D341Med (cell line): ENCODE measurements around the gene SPEM1.
A peak's percentile ranks its signal among the peaks of the same experiment; 100 is the strongest.

Experiments used
- DNase-seq: peaks from one replicate; pipeline ENCODE4 v3.0.0; 2012; ENCODE audit warnings: low spot score

Gene SPEM1

DNA sequence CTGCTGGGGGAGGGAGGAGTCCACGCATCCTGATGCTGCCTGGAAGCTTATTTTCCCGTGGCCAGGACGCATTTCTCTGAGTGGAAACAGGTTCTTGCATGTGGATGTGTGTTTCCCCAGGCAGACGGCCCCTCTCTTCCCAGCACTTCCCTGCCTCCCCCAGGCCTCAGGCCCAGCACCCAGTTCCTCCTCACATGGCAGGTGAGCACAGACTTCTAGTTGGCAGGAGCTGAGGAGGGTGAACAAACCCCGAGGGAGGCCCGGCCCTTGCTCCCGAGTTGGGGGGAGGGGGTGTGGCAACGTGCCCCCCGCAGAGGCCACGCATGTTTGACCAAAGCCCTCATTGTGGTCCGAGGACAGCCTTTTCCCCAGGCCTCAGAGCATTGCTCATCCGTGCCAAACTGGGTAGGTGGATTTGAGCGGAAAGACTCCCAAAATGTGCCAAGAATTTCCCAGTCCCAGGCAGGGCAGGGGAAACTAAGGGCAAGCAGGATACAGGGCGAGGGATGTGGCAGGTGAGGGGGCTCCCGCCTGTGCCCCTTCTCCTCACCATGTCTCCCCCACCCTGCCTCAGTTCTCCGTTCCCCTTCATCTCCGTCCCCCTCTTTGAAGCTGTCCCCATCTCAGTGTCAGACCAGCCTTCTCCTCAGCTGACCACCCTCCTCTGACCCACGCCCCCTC is 1.5 kb upstream of the SPEM1 start:
- DNase-seq = no peak

DNA sequence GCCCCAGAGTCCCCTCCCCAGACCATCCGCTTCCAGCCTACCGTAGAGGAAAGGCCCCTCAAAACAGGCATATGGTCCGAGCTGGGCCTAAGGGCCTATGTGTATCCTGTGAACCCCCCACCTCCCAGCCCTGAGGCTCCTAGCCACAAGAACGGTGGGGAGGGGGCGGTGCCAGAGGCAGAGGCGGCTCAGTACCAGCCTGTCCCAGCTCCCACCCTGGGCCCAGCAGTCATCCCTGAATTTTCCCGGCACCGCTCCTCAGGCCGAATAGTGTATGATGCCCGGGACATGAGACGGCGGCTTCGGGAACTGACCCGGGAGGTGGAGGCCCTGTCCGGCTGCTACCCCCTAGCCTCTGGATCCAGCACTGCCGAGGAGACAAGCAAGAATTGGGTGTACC is 1.1 kb downstream of the SPEM1 start:
- DNase-seq = no peak

DNA sequence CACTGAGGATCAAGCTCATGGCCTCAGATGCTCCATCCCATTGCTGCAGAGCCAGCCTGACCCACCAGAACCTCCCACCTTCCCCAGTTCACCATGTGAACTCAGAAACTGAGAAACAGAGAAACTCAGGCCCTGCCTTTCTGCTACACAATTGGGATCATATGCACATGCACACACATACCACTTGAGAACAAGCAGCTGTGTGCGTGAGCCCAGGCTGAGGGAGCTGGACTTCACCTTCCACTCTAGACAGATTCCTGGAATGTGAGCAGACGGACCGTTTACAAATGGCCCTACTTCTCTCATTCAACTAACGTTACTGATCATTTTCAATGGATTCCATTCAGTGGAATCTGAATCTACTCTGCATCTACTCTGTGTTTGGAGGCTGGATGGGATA is 3.6 kb downstream of the SPEM1 start:
- no peak for DNase-seq

DNA sequence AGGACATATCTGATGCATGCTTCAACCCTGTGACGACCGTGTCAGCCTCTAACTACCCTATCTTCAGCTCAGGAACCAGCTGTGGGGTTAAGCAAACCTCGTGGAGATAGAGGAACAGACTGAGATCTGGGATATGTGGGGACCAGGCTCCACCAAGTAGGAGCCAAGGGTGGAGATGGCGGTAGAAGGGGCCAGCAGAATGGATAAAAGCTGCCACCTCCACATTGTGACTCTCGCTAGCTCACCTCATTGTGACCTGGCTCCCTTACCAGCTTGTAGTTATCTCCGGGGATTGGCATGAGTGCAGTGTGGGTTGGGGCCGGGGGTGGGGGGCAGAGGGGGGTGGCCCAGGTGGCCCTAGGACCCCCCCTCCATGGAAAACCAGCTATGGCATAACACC is 5.2 kb downstream of the SPEM1 start, which contains the start of gene SPEM2:
Gene SPEM2 (plus strand): TSS at position 301 of the 400 bp plus-strand sequence. CDS start 73 bp downstream, at position 374.
- DNase-seq = no peak

DNA sequence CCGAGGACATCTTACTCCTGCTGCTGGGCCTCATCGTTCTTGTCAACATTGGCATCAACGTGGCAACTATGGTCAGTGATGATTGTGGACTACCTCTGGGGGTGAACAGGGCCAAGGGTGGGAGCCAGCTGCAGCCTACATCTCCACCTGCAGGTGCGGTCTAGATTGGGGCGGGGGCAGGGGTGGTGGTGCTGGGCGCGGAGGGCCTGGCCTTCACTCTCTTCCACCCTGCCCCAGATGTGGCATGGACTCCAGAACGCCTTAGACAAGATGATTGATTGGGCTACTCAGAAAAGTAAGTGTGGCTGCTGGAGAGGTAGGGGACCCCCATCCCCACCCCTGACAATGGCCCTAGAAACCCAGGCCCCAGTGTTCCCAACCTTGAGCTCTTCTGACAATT is 5.6 kb downstream of the SPEM1 start:
- DNase-seq = no peak

DNA sequence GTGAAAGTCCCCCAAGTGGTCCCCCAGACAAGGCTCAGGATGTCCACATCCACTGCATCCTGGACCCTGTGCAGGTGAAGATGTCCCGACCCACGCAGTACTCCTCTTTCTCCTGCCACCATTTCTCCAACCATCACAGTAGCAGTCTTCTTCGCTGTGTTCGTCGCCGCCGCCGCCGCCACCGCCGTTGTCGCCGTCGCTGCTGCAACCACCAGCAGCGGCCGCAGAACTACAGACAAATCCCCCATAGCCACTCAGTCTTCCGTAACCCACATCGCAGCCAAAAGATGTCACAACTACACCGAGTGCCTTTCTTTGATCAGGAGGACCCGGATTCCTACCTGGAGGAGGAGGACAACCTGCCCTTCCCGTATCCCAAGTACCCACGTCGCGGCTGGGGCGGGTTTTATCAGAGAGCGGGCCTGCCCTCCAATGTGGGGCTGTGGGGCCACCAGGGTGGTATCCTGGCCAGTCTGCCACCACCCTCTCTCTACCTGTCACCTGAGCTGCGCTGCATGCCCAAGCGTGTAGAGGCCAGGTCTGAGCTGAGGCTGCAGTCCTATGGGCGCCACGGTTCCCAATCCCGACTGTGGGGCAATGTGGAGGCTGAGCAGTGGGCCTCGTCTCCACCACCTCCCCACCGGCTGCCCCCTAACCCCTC is 6.2 kb downstream of the SPEM1 start:
- DNase-seq = no peak

DNA sequence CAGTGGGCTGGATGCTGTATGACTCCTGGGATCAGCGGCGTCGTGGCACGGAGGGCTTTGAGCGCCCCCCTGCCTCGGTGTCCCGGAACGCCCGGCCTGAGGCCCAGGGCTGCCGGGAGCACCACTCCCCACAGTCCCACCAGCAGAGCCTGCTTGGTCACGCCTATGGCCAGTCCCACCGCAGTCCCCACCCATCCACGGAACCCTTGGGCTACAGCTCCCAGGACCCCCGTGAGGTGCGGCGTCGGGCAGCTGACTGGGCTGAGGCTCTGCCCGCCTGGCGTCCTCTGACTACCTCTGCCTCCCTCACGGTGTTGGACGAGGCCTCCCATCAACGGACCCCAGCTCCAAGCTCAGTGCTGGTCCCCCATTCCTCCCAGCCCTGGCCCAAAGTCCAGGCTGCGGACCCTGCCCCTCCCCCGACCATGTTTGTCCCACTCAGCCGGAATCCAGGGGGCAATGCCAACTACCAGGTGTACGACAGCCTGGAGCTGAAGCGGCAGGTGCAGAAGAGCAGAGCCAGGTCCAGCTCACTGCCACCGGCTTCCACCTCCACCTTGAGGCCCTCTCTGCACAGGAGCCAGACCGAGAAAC is 6.9 kb downstream of the SPEM1 start:
- no peak for DNase-seq

DNA sequence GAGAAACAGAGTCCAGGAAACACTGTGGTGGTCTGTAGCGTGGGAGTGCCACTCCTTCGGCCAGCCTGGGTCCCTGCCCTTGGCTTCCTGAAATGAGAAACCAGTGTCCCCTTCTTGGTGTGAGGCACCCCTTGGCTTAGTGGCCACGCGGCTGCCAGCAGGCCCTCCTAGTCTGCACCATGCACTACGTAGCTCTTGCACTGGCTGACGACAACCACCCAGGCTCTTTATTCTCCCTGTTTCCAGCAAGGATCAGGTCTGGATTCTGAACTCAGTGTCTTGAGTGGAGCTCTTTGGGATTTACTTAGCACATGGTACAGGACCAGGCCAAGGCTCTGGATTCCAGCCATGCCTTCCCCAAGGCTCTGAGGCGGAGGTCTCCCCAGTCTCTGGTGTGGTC is 7.4 kb downstream of the SPEM1 start:
- no peak for DNase-seq

DNA sequence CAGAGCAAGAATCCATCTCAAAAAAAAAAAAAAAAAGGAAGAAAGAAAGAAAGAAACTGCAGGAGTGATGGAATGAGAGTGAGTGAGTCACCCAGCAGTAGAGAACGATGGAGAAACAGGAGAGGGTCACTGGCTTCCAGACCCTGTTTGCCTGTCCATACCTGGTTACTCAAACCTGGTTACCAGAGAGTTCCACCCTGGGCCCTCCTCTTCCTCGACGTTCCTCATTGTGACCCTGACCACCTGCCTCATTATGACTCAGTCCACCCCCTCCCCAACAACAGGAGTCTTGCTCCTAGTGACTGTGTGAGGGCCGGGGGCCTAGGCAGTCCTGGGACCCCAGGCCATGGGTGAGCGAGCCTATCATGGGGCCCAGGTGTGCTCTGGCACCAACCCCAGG is 8.4 kb downstream of the SPEM1 start, which contains the start of gene SPEM3:
Gene SPEM3 (plus strand): TSS at position 301 of the 400 bp plus-strand sequence. CDS start 46 bp downstream, at position 347.
- DNase-seq = no peak

DNA sequence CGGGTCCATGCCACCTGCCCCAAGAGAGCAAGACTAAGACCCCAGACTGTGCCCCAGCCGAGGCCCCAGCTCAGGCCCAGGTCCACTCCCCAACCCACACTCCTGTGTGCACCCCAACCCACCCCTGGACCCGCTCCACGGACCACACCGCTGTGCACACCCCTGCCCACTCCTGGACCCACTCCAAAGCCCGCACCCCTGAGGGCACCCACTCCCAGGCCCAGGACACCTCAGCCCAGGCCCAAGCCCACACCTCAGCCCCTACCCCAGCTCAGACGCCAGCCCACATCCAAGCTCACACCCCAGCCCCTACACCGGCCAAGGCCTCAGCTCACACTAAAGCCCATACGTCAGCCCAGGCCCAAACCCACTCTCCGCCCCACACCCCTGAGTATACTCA is 9.6 kb downstream of the SPEM1 start:
- DNase-seq = no peak

DNA sequence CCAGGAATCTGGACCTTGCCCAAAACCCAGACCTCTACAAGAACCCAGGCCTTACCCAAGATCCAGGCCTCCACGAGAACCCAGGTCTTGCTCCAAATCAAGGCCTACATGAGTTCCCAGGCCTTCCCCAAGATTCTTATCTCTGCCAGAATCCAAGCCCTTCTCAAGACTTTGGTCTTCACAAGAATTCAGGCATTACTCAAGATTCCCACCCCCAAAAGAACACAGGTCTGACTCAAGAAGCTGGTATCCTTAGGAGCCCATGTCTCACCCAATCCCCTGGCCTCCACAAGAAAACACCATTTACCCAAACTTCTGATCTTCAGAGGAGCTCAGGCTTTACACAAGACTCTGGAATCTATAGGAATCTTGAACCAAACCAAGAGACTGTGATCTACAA is 11.1 kb downstream of the SPEM1 start:
- no peak for DNase-seq

DNA sequence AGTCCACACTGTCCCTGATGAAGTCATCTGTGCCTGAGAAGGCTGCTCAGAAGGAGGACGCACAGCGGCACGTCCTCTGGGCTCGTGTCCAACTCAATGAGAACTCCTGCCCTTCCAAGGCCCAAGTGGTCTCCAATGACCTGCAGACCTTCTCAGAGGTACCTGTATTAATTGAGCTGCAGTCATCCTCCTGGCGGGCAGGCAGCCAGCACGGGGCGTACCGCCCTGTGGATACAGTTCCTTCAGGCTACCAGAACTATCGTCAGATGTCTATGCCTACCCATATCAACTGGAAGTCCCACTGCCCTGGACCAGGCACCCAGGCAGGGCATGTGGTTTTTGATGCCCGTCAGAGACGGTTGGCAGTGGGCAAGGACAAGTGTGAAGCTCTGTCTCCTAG is 12.2 kb downstream of the SPEM1 start:
- DNase-seq = no peak

DNA sequence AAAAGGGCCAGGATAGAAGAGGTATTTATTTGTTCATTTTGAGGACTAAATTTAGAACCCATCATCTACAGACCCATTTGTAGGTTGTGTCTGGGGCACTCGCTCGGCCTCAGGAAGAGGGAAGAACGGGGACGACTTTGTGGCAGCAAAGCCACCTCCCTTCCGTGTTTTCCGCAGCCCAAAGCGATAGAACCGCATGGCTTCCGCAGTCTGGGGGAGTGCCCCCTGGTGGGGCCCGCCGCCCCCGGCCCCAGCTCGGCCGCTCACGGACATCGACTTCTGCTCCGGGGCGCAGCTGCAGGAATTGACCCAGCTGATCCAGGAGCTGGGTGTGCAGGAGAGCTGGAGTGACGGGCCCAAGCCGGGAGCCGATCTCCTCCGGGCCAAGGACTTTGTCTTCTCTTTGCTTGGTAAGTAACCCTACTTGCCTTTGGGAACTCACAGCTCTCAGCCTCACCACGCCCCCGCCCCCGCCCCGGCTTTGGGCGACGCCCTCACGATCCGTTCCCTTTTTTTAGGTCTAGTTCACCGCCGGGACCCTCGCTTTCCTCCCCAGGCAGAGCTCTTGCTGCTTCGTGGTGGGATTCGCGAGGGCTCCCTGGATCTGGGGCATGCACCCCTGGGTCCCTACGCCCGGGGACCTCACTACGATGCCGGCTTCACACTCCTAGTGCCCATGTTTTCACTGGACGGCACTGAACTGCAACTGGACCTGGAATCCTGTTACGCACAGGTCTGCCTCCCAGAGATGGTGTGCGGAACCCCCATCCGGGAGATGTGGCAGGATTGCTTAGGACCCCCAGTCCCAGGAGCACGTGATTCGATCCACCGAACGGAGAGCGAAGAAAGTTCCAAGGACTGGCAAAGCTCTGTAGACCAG is 15.8 kb downstream of the SPEM1 start:
- no peak for DNase-seq

DNA sequence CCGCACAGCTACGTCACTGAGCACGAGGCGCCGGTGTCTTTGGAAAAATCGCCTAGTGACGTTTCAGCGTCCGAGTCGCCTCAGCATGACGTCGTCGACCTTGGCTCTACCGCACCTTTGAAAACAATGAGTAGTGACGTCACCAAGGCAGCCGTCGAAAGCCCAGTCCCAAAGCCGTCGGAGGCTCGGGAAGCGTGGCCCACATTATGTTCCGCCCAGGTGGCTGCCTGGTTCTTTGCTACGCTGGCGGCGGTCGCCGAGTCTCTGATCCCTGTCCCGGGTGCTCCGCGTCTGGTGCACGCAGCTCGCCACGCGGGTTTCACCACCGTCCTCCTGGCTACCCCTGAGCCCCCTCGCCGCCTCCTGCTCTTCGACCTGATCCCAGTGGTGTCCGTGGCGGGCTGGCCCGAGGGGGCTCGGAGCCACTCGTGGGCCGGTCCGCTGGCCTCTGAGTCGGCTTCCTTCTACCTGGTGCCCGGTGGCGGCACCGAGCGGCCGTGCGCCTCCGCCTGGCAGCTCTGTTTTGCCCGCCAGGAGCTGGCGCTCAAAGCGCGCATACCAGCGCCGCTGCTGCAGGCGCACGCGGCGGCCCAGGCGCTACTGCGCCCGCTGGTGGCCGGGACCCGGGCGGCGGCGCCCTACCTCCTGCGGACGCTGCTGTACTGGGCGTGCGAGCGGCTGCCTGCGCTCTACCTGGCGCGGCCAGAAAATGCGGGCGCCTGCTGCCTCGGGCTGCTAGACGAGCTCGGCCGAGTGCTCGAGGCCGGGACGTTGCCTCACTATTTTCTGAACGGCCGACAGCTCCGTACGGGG is 16.6 kb downstream of the SPEM1 start:
- peak; percentile 85 for DNase-seq

DNA sequence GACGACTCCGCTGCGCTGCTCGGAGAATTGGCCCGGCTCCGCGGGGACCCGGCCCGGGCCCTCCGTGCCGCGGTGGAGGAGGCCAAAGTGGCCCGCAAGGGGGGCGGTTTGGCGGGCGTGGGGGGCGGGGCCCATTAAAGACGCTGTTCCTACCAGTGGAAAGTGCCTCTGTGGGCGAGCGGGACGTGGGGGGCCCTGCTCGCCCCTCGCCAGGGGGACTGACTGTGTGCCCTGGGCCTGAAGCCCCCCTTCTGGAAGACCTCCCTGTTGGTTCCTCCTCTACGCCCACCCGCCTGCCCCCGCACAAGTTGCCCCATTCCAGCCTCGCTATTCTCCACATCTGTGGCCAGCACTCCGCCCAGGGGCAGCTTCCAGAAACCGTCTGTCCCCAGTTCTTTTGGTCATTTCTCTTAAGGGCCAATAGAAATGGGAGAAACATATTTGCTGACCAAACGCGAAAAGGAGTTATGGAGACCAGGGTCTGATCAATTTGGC is 17.3 kb downstream of the SPEM1 start:
- DNase-seq = no peak

DNA sequence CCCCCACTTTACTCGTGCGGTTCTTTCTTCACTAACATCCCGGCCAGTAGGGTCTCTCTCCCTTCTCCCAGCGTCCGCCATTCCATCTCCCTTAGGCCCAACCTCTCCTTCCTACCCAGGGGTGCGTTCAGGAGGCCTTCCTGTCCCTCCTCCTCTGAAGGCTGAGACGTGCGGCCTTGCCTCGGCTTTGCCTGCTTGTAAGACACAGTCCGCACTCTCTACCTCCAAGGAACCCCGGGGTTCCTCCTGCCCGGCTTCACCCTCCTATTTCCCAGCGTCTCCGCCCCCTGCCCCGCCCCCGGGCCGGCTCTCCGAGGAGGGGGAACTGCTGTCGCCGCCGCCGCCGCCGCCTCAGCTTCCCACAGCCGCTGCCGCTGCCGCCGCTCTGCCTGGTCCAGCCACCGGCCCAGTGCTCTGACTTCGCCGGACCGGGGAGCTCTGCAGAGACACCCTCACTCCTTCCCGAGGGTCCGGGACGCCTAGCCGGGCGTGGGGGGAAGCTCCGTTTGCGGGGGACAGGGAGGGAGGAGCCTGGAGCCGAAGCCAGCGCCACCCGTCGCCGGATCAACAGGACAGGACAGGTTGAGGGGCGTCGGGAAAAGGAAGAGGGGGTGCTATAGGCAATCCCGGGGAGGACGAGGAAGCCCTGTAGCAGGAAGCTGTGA is 18.0 kb downstream of the SPEM1 start:
- DNase-seq = no peak

DNA sequence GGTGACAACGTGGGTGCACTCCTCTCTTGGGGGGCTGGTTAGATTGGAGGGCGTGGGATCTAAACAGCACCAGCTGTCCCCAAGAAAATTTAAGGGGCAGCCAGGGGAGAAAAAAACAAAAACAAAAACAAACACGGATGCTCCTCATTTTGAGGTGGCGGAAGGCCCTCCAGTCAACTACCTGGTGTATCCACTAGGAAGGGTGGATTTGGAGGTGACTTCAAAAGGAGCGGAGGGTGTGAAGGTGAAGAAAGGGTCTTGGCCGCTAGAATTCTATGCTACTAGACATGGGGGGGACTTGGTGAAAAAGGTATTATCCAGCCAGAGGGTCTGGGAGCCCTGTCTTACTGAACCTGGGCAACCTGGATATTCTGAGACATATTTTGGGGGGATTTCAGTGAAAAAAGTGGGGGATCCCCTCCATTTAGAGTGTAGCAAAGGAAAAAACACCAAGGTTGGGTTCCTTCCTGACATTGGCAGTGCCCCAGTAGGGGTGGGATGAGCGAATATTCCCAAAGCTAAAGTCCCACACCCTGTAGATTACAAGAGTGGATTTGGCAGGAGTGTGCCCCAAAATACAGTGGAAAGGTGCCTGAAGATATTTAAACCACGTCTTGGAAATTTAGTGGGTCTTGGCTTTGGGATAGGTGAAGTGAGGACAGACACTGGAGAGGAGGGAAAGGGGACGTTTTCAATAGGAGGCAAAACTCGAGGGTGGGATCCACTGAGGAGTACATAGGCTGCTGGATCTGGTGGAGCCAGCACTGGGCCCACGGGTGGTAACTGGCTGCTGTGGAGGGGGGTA is 18.7 kb downstream of the SPEM1 start:
- no peak for DNase-seq

DNA sequence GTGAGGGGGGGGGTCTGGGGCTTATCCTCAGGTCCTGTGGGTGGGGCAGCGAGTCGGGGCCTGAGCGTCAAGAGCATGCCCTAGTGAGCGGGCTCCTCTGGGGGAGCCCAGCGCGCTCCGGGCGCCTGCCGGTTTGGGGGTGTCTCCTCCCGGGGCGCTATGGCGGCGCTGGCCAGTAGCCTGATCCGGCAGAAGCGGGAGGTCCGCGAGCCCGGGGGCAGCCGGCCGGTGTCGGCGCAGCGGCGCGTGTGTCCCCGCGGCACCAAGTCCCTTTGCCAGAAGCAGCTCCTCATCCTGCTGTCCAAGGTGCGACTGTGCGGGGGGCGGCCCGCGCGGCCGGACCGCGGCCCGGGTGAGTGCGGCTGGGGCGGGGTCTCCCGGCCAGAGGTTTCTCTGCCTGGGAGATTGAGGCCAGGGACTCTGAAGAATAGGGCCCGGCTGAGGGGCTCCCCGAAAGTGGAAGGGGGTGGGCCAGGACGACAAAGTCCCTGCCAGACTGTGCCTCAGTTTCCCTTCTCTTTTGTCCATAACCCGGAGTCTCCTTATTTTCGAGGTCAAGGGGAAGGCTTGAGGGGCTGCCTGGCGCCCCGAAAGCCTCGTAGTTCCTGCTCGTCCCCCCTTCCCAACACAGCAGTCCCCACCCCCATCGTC is 19.5 kb downstream of the SPEM1 start, which contains the start of gene FGF11:
Gene FGF11 (plus strand): TSS at position 51 of the 651 bp plus-strand sequence. CDS start 109 bp downstream, at position 160.
- DNase-seq = no peak
